Breast epithelium (tissue), 3 donors: ENCODE results near the gene HDAC4.

Experiments
- CTCF ChIP-seq, 3 donors: fragments of 450-650 bp; IDR thresholded peaks; one replicate each; pipeline ENCODE4 v1.5.1; 2016 to 2017; ENCODE audit warnings: antibody characterized with exemption in 3 of 3, mild to moderate bottlenecking in 3 of 3, moderate library complexity in 3 of 3
- POLR2AphosphoS5 ChIP-seq, 3 donors: sonication (generic); formaldehyde crosslinking; IDR thresholded peaks; one replicate each; pipeline ENCODE4 v1.6.1; 2017; ENCODE audit warnings: antibody characterized with exemption in 3 of 3

GRCh38 chr2:239027391-239028252 lies 373.2 kb downstream of the HDAC4 start:
- no peak for TF ChIP-seq CTCF (IDR thresholded peaks at IDR 0.05)
- no peak for TF ChIP-seq POLR2AphosphoS5 (IDR thresholded peaks at IDR 0.05)
